Right cardiac atrium (tissue), 5 donors: ENCODE results near the gene XKR7. TPM values are rescaled to one million over a fixed set of nuclear protein-coding genes. Genes with fewer than 3 reads are reported as not detected.

Experiments used
- ATAC-seq, 2 donors: fragments of 200-7000 bp; cut with Tn5 transposase; one replicate each; pipeline versions ENCODE4 v1.8.0 to v1.9.1; 2020; ENCODE audit warnings: moderate library complexity in 2 of 2, mild to moderate bottlenecking in 1 of 2
- DNase-seq, 3 donors: peaks; one replicate each; pipeline ENCODE4 v3.0.0-alpha.2; 2020
- H3K27ac ChIP-seq: one replicate; pipeline ENCODE4 v1.5.1; 2013; ENCODE audit warnings: mild to moderate bottlenecking, low read length, control low read depth, moderate library complexity
- H3K27me3 ChIP-seq: one replicate; pipeline ENCODE4 v1.6.1; 2013; ENCODE audit not compliant: control insufficient read depth, insufficient read depth
- H3K4me1 ChIP-seq: one replicate; pipeline ENCODE4 v1.6.1; 2013; ENCODE audit warnings: low read length; ENCODE audit not compliant: control insufficient read depth, insufficient read depth
- H3K4me3 ChIP-seq: one replicate; pipeline ENCODE4 v1.5.1; 2013; ENCODE audit warnings: low read length, control low read depth
- H3K9me3 ChIP-seq: one replicate; pipeline ENCODE4 v1.6.1; 2013; ENCODE audit warnings: low read length; ENCODE audit not compliant: control insufficient read depth
- WGBS: extraction: QIAGEN DNeasy Blood & Tissue Kit; methylation state at CpG from one replicate; pipeline ENCODE4 v1.1.7; 2013; 5-methylcytosine and 5-hydroxymethylcytosine counted together
- intact Hi-C, 4 donors: fragments of 100-400 bp; cut with DNase I; formaldehyde crosslinking; loops; one replicate each; pipeline versions ENCODE4 v1.11.0 to v1.14.0; 2022 to 2023
- polyA plus RNA-seq: library from polyadenylated mRNA; stranded (reverse); fragments of 200-250 nt; gene quantifications from one replicate; pipeline ENCODE4 v1.2.3, GENCODE V29; 2013
- total RNA-seq, 4 donors: library from RNA; stranded (reverse); fragmentation: NEBNext Ultra II Directional; extraction: Animal tissue kit (Norgen Biotek cat#: 25700); gene quantifications; one replicate each; pipeline ENCODE4 v1.2.1, GENCODE V29; 2021
- donor health status: healthy with polysubstance abuse.
- donor health status: DM: no; HTN: yes; CAD: no.
- donor health status: DM: no; HTN: no; CAD: no.
- donor health status: DM: no; HTN: yes; CAD: no; lungs with severe emphysema.
- donor health status: DM: yes; HTN: yes; CAD: no.

XKR7 gene
- total and polyA plus RNA-seq, 5 donors, result under 0.01 TPM; not detected in 4

GRCh38 chr20:32052090-32052777, 84.3 kb downstream of the XKR7 start, which contains the start of gene HCK:
Gene HCK, plus strand, starts transcription at chr20:32052242.
- intact Hi-C loops, result no loop called here
- ATAC-seq (peak; percentile 71 to 81), DNase-seq (peak; percentile 56 to 79 (median 78))
- Histone ChIP-seq H3K27me3 (no peaks in the 10 kb centered on the region), H3K9me3 (no peaks in the 10 kb centered on the region), H3K4me3 (peak within 1 kb of the TSS; percentile 45), H3K4me1 (no peaks in the 10 kb centered on the region), H3K27ac (no peak within 1 kb of the TSS)
- WGBS, result 1% methylated on average over 58 of the region's 58 CpGs

GRCh38 chr20:32052778-32053362, 84.9 kb downstream of the XKR7 start:
- ATAC-seq (peak; percentile 70 to 73), DNase-seq (peak; percentile 67 to 89 (median 84))
- H3K4me1 ChIP-seq, result no peaks in the 10 kb centered on the region
- peak overlapping the region; percentile 45 for H3K4me3 ChIP-seq
- no peaks in the 10 kb centered on the region for H3K27me3 ChIP-seq
- 15% methylated on average over 22 of the region's 22 CpGs for WGBS
- intact Hi-C loops, result no loop called here
- H3K27ac ChIP-seq, result no peak overlapping the region
- no peaks in the 10 kb centered on the region for H3K9me3 ChIP-seq

Other genes with a start within 250 kb of the XKR7 start
- gene BCL2L1, start 245.3 kb upstream of the XKR7 start, total RNA-seq, result 10 to 100 TPM; 39.9 to 56.9 (median 46.1) TPM
- gene BCL2L1, start 245.3 kb upstream of the XKR7 start, polyA plus RNA-seq, result 46.0 TPM
- gene TPX2, start 228.9 kb upstream of the XKR7 start, total RNA-seq, result 1 to 10 TPM in 2 of 4 donors, under 1 TPM in 2; 0.67 to 2.5 (median 1.5) TPM
- gene TPX2, start 228.9 kb upstream of the XKR7 start, polyA plus RNA-seq, result 0.41 TPM
- gene MYLK2, start 148.8 kb upstream of the XKR7 start, total RNA-seq, result 1 to 10 TPM in 1 of 4 donors, under 1 TPM in 3; 0.51 to 2.0 (median 0.83) TPM
- gene MYLK2, start 148.8 kb upstream of the XKR7 start, polyA plus RNA-seq, result 0.54 TPM
- 1 to 10 TPM; 2.0 to 4.3 (median 3.5) TPM for gene FOXS1, start 122.5 kb upstream of the XKR7 start, total RNA-seq
- gene FOXS1, start 122.5 kb upstream of the XKR7 start, polyA plus RNA-seq, result 3.0 TPM
- gene DUSP15, start 97.6 kb upstream of the XKR7 start, total RNA-seq, result 1 to 10 TPM; 6.6 to 8.3 (median 7.1) TPM
- gene DUSP15, start 97.6 kb upstream of the XKR7 start, polyA plus RNA-seq, result 11.0 TPM
- gene TTLL9, start 97.5 kb upstream of the XKR7 start, total RNA-seq, result under 1 TPM in 2 of 4 donors, not detected in 2; 0.15 to 0.19 TPM
- 0.14 TPM for gene TTLL9, start 97.5 kb upstream of the XKR7 start, polyA plus RNA-seq
- gene PDRG1, start 16.1 kb upstream of the XKR7 start, total RNA-seq, result 1 to 10 TPM; 7.4 to 8.8 (median 8.6) TPM
- 11.9 TPM for gene PDRG1, start 16.1 kb upstream of the XKR7 start, polyA plus RNA-seq
- gene CCM2L, start 42.3 kb downstream of the XKR7 start, total RNA-seq, result 1 to 10 TPM; 5.6 to 9.6 (median 7.8) TPM
- 10.3 TPM for gene CCM2L, start 42.3 kb downstream of the XKR7 start, polyA plus RNA-seq
- gene HCK, start 84.1 kb downstream of the XKR7 start, total RNA-seq, result 1 to 10 TPM; 5.1 to 9.0 (median 7.8) TPM
- gene HCK, start 84.1 kb downstream of the XKR7 start, polyA plus RNA-seq, result 2.2 TPM
- gene TM9SF4, start 141.6 kb downstream of the XKR7 start, total RNA-seq, result 10 to 100 TPM; 31.4 to 42.5 (median 35.0) TPM
- gene TM9SF4, start 141.6 kb downstream of the XKR7 start, polyA plus RNA-seq, result 20.2 TPM
- 1 to 10 TPM; 6.3 to 7.8 (median 6.8) TPM for gene PLAGL2, start 239.6 kb downstream of the XKR7 start, total RNA-seq
- gene PLAGL2, start 239.6 kb downstream of the XKR7 start, polyA plus RNA-seq, result 4.1 TPM
- gene POFUT1, start 239.7 kb downstream of the XKR7 start, total RNA-seq, result 10 to 100 TPM; 27.3 to 29.3 (median 28.0) TPM
- 16.6 TPM for gene POFUT1, start 239.7 kb downstream of the XKR7 start, polyA plus RNA-seq